ENCODE measurements around the gene CA5A.
"Not testable (repeated sequence)": the region's sequence is repeated elsewhere in the genome, so short reads cannot be mapped to it uniquely, and the experiment has no call there.

CA5A gene

GRCh38 chr16:87936375-87937230 is at the start of gene CA5A:
Gene CA5A, minus strand, starts transcription at chr16:87936529. Its CDS starts 79 bp downstream, at chr16:87936450.
- no peak for DNase-seq
- in situ Hi-C loops (cut with HindIII; ENCODE audit: low pct_ligation_motif_present, low pct_unique_long_range_greater_than_20kb, low sequenced_read_pairs), result no loop called here

GRCh38 chr16:87985493-87985892 is 49.2 kb upstream of the CA5A start:
- DNase-seq; in situ Hi-C loops (cut with HindIII; ENCODE audit: low pct_ligation_motif_present, low pct_unique_long_range_greater_than_20kb, low sequenced_read_pairs): not testable (repeated sequence)

GRCh38 chr16:87984632-87985267 is 48.4 kb upstream of the CA5A start:
- in situ Hi-C loops (cut with HindIII; ENCODE audit: low pct_ligation_motif_present, low pct_unique_long_range_greater_than_20kb, low sequenced_read_pairs), result no loop called here
- no peak for DNase-seq

GRCh38 chr16:87984180-87984579 is 47.9 kb upstream of the CA5A start:
- DNase-seq; in situ Hi-C loops (cut with HindIII; ENCODE audit: low pct_ligation_motif_present, low pct_unique_long_range_greater_than_20kb, low sequenced_read_pairs): not testable (repeated sequence)

GRCh38 chr16:87983737-87984097 is 47.4 kb upstream of the CA5A start:
- DNase-seq, result peak; percentile 21
- in situ Hi-C loops (cut with HindIII; ENCODE audit: low pct_ligation_motif_present, low pct_unique_long_range_greater_than_20kb, low sequenced_read_pairs), result not testable (repeated sequence)

- in situ Hi-C loops (cut with HindIII; ENCODE audit: low pct_ligation_motif_present, low pct_unique_long_range_greater_than_20kb, low sequenced_read_pairs), result not testable (repeated sequence)
Measured at GRCh38 chr16:87983072-87983736, 46.9 kb upstream of the CA5A start.

GRCh38 chr16:87982581-87983041 is 46.3 kb upstream of the CA5A start:
- in situ Hi-C loops (cut with HindIII; ENCODE audit: low pct_ligation_motif_present, low pct_unique_long_range_greater_than_20kb, low sequenced_read_pairs), result no loop called here
- no peak for DNase-seq

More at GRCh38 chr16:87983072-87983736, 46.9 kb upstream of the CA5A start:
- peak; percentile 26 for DNase-seq

- in situ Hi-C loops (cut with HindIII; ENCODE audit: low pct_ligation_motif_present, low pct_unique_long_range_greater_than_20kb, low sequenced_read_pairs); DNase-seq: not testable (repeated sequence)
Measured at GRCh38 chr16:87981376-87981775, 45.0 kb upstream of the CA5A start.

GRCh38 chr16:87979911-87980630 is 43.7 kb upstream of the CA5A start:
- in situ Hi-C loops (cut with HindIII; ENCODE audit: low pct_ligation_motif_present, low pct_unique_long_range_greater_than_20kb, low sequenced_read_pairs); DNase-seq: not testable (repeated sequence)

- DNase-seq, result no peak
- in situ Hi-C loops (cut with HindIII; ENCODE audit: low pct_ligation_motif_present, low pct_unique_long_range_greater_than_20kb, low sequenced_read_pairs), result no loop called here
Measured at GRCh38 chr16:87979352-87979751, 43.0 kb upstream of the CA5A start.

- DNase-seq, result no peak
- in situ Hi-C loops (cut with HindIII; ENCODE audit: low pct_ligation_motif_present, low pct_unique_long_range_greater_than_20kb, low sequenced_read_pairs), result no loop called here
Measured at GRCh38 chr16:87978127-87978526, 41.8 kb upstream of the CA5A start.

GRCh38 chr16:87976665-87977064 is 40.3 kb upstream of the CA5A start:
- in situ Hi-C loops (cut with HindIII; ENCODE audit: low pct_ligation_motif_present, low pct_unique_long_range_greater_than_20kb, low sequenced_read_pairs), result no loop called here
- DNase-seq, result no peak

GRCh38 chr16:87974178-87974577 is 37.8 kb upstream of the CA5A start:
- DNase-seq, result no peak
- in situ Hi-C loops (cut with HindIII; ENCODE audit: low pct_ligation_motif_present, low pct_unique_long_range_greater_than_20kb, low sequenced_read_pairs), result no loop called here

- no peak for DNase-seq
- in situ Hi-C loops (cut with HindIII; ENCODE audit: low pct_ligation_motif_present, low pct_unique_long_range_greater_than_20kb, low sequenced_read_pairs), result no loop called here
Measured at GRCh38 chr16:87973717-87974116, 37.4 kb upstream of the CA5A start.

GRCh38 chr16:87971933-87972332 is 35.6 kb upstream of the CA5A start:
- in situ Hi-C loops (cut with HindIII; ENCODE audit: low pct_ligation_motif_present, low pct_unique_long_range_greater_than_20kb, low sequenced_read_pairs), result no loop called here
- DNase-seq, result peak; percentile 15

- DNase-seq, result no peak
- in situ Hi-C loops (cut with HindIII; ENCODE audit: low pct_ligation_motif_present, low pct_unique_long_range_greater_than_20kb, low sequenced_read_pairs), result no loop called here
Measured at GRCh38 chr16:87970186-87970585, 33.9 kb upstream of the CA5A start.

GRCh38 chr16:87968541-87968940 is 32.2 kb upstream of the CA5A start:
- DNase-seq, result no peak
- in situ Hi-C loops (cut with HindIII; ENCODE audit: low pct_ligation_motif_present, low pct_unique_long_range_greater_than_20kb, low sequenced_read_pairs), result no loop called here

- in situ Hi-C loops (cut with HindIII; ENCODE audit: low pct_ligation_motif_present, low pct_unique_long_range_greater_than_20kb, low sequenced_read_pairs), result no loop called here
- no peak for DNase-seq
Measured at GRCh38 chr16:87966685-87967185, 30.4 kb upstream of the CA5A start.

All from ACHN (cell line).